H1 (cell line): ENCODE data around the gene DYRK1B. TPM values are rescaled to one million over a fixed set of nuclear protein-coding genes. Genes with fewer than 3 reads are reported as not detected.

ENCODE experiments used
- KDM1A ChIP-seq: fragments of 200-600, 300-600 bp; sonication (generic); IDR thresholded peaks from 2 replicates; pipeline ENCODE4 v1.7.1; 2016; ENCODE audit warnings: mild to moderate bottlenecking, low read length, borderline replicate concordance
- NANOG ChIP-seq: IDR thresholded peaks from 2 replicates; pipeline ENCODE4 v1.6.1; 2011; ENCODE audit warnings: low read length, low read depth, mild to moderate bottlenecking, inconsistent platforms; ENCODE audit not compliant: insufficient read depth, poor library complexity, severe bottlenecking
- polyA plus RNA-seq, 7 experiments: library from polyadenylated mRNA; depleted of rRNA in 3 of 7; stranded (reverse) in 5 of 7; unstranded in 2 of 7; fragments of >200 nt in 5 of 7; fragments of 200-250 nt in 2 of 7; gene quantifications; 1 replicate in 5 of 7; 2 replicates in 1 of 7; 4 replicates in 1 of 7; pipeline versions ENCODE4 v1.2.1 to v1.2.3, GENCODE V29; 2011 to 2013; ENCODE audit warnings: missing spikeins in 2 of 7, mixed read lengths in 2 of 7
- total RNA-seq: library from RNA; stranded (reverse); fragmentation: NEBNext Ultra II Directional; extraction: Animal tissue kit (Norgen Biotek cat#: 25700); gene quantifications from 2 replicates; pipeline ENCODE4 v1.2.1, GENCODE V29; 2021

DYRK1B gene
- total and polyA plus RNA-seq, 2 of the 8 experiments (the other 6 are each of a cell fraction or from before 2014, with no cell fraction given) = 6.9 to 14.8 TPM

- TF ChIP-seq KDM1A (no peak), NANOG (no peak)
- TF ChIP-seq, all 59 proteins: peak for 0
Observed at GRCh38 chr19:39826311-39826945, 7.5 kb downstream of the DYRK1B start (continued).
